SK-N-SH (cell line): ENCODE data around the gene B4GALNT3. TPM values are rescaled to one million over a fixed set of nuclear protein-coding genes. Genes with fewer than 3 reads are reported as not detected.

ENCODE experiments used
- CTCF ChIA-PET: fragments of 300-600, 350-600 bp; formaldehyde crosslinking; extraction: SDS; loops from one replicate; lab custom pipeline; 2021; lab: Yijun Ruan, JAX
- POLR2A ChIA-PET: fragments of 350-600 bp; sonication (Branson Sonifier 250); formaldehyde crosslinking; extraction: SDS; loops from one replicate; lab custom pipeline; 2020; ENCODE audit warnings: antibody characterized with exemption, inconsistent platforms; lab: Yijun Ruan, JAX
- DNase-seq: peaks from one replicate; pipeline ENCODE4 v3.0.0; 2012
- H2AFZ ChIP-seq: fragments of 200-600 bp; sonication (generic); 2 replicates; pipeline ENCODE4 v1.8.1; 2016; ENCODE audit warnings: antibody characterized with exemption, mild to moderate bottlenecking, low read depth
- H3F3A ChIP-seq: fragments of 200-600 bp; sonication (generic); replicated peaks from 2 replicates; pipeline ENCODE3; 2016; ENCODE audit warnings: antibody characterized with exemption, mild to moderate bottlenecking; ENCODE audit not compliant: insufficient read depth
- H3K27ac ChIP-seq, 2 experiments: fragments of 200-500 bp in 1 of 2; fragments of 200-600 bp in 1 of 2; sonication (Bioruptor generic) in 1 of 2; sonication (generic), shearing (Covaris generic) in 1 of 2; 2 replicates each; pipeline versions ENCODE4 v1.5.1 to v1.6.1; 2014 to 2016; ENCODE audit warnings: low read depth in 2 of 2, inconsistent platforms in 1 of 2, low read length in 1 of 2, mild to moderate bottlenecking in 1 of 2, mixed read lengths in 1 of 2
- H3K27me3 ChIP-seq: fragments of 200-600 bp; sonication (generic), shearing (Covaris generic); 2 replicates; pipeline ENCODE4 v1.6.1; 2016; ENCODE audit warnings: mixed run types; ENCODE audit not compliant: insufficient read depth
- H3K36me3 ChIP-seq, 2 experiments: fragments of 200-500 bp in 1 of 2; fragments of 200-600 bp in 1 of 2; sonication (Bioruptor generic) in 1 of 2; sonication (generic) in 1 of 2; replicated peaks in 1 of 2; 2 replicates each; pipeline versions ENCODE3 to v1.5.1; 2014 to 2016; ENCODE audit warnings: low read length in 1 of 2, mild to moderate bottlenecking in 1 of 2; ENCODE audit not compliant: insufficient read depth in 2 of 2, control insufficient read depth in 1 of 2
- H3K4me1 ChIP-seq, 2 experiments: fragments of 200-500 bp in 1 of 2; fragments of 200-600 bp in 1 of 2; sonication (Bioruptor generic) in 1 of 2; sonication (generic), shearing (Covaris generic) in 1 of 2; 2 replicates each; pipeline versions ENCODE4 v1.5.1 to v1.6.1; 2014 to 2016; ENCODE audit warnings: low read depth in 1 of 2, low read length in 1 of 2, mixed run types in 1 of 2; ENCODE audit not compliant: insufficient read depth in 2 of 2, control insufficient read depth in 1 of 2
- H3K4me2 ChIP-seq: fragments of 200-600 bp; sonication (generic), shearing (Covaris generic); 2 replicates; pipeline ENCODE4 v1.6.1; 2017; ENCODE audit warnings: mixed run types
- H3K4me3 ChIP-seq, 2 experiments: fragments of 200-500 bp in 1 of 2; fragments of 200-600 bp in 1 of 2; sonication (Bioruptor generic) in 1 of 2; sonication (generic), shearing (Covaris generic) in 1 of 2; 2 replicates each; pipeline versions ENCODE4 v1.5.1 to v1.8.1; 2014 to 2016; ENCODE audit warnings: low read depth in 2 of 2, inconsistent platforms in 1 of 2, low read length in 1 of 2, mild to moderate bottlenecking in 1 of 2, mixed read lengths in 1 of 2, moderate library complexity in 1 of 2
- H3K79me2 ChIP-seq: fragments of 200-600 bp; sonication (generic); 2 replicates; pipeline ENCODE4 v1.8.1; 2017; ENCODE audit warnings: mild to moderate bottlenecking; ENCODE audit not compliant: insufficient read depth
- H3K9ac ChIP-seq: fragments of 200-600 bp; sonication (generic); 2 replicates; pipeline ENCODE4 v1.6.1; 2017; ENCODE audit warnings: mixed run types
- H3K9me2 ChIP-seq: fragments of 200-600 bp; sonication (generic); 2 replicates; pipeline ENCODE4 v1.6.1; 2017; ENCODE audit warnings: mixed run types
- H3K9me3 ChIP-seq: fragments of 200-600 bp; sonication (generic); 2 replicates; pipeline ENCODE4 v1.6.1; 2017; ENCODE audit warnings: mixed run types, mild to moderate bottlenecking, moderate library complexity
- H4K20me1 ChIP-seq: fragments of 200-600 bp; sonication (generic); 2 replicates; pipeline ENCODE4 v1.6.1; 2017; ENCODE audit warnings: mild to moderate bottlenecking, mixed run types; ENCODE audit not compliant: insufficient read depth
- CHD2 ChIP-seq: fragments of 150-350 bp; IDR thresholded peaks from 2 replicates; pipeline ENCODE4 v1.6.1; 2018; ENCODE audit warnings: low read length; ENCODE audit not compliant: partially characterized antibody
- ELF1 ChIP-seq: IDR thresholded peaks from 2 replicates; pipeline ENCODE4 v1.4.0; 2012
- FOXJ3 ChIP-seq: sonication (generic); formaldehyde crosslinking; IDR thresholded peaks from 2 replicates; pipeline ENCODE4 v1.5.1; 2020; ENCODE audit warnings: mild to moderate bottlenecking, missing genetic modification reagents
- FOXM1 ChIP-seq: IDR thresholded peaks from 2 replicates; pipeline ENCODE4 v1.4.0; 2012; ENCODE audit warnings: low read depth, mild to moderate bottlenecking
- GABPA ChIP-seq: IDR thresholded peaks from 2 replicates; pipeline ENCODE4 v1.4.0; 2012; ENCODE audit warnings: low read depth, mild to moderate bottlenecking
- GATA2 ChIP-seq: sonication (generic); formaldehyde crosslinking; IDR thresholded peaks from 2 replicates; pipeline ENCODE4 v1.5.0; 2020; ENCODE audit warnings: mild to moderate bottlenecking, missing genetic modification reagents
- JUND ChIP-seq: IDR thresholded peaks from 2 replicates; pipeline ENCODE4 v1.4.0; 2012
- MEF2A ChIP-seq: IDR thresholded peaks from 2 replicates; pipeline ENCODE4 v1.4.0; 2012; ENCODE audit warnings: low read depth, borderline replicate concordance
- NFIC ChIP-seq: IDR thresholded peaks from 2 replicates; pipeline ENCODE4 v1.4.0; 2012; ENCODE audit warnings: borderline replicate concordance
- NRF1 ChIP-seq: IDR thresholded peaks from 2 replicates; pipeline ENCODE4 v1.6.1; 2012; ENCODE audit warnings: low read depth, mild to moderate bottlenecking, low read length
- RAD21 ChIP-seq: IDR thresholded peaks from 2 replicates; pipeline ENCODE4 v1.6.1; 2012; ENCODE audit warnings: mild to moderate bottlenecking, low read length
- RCOR1 ChIP-seq: fragments of 150-350 bp; IDR thresholded peaks from 2 replicates; pipeline ENCODE4 v1.6.1; 2017; ENCODE audit warnings: antibody characterized with exemption, low read length
- SIN3A ChIP-seq: IDR thresholded peaks from 2 replicates; pipeline ENCODE4 v1.6.1; 2012; ENCODE audit warnings: low read depth, mild to moderate bottlenecking, low read length, moderate library complexity, borderline replicate concordance
- TAF1 ChIP-seq: IDR thresholded peaks from 2 replicates; pipeline ENCODE4 v1.6.1; 2012; ENCODE audit warnings: low read depth, mild to moderate bottlenecking, low read length, moderate library complexity, borderline replicate concordance
- TEAD4 ChIP-seq: IDR thresholded peaks from 2 replicates; pipeline ENCODE4 v1.4.0; 2012; ENCODE audit warnings: mild to moderate bottlenecking, borderline replicate concordance; ENCODE audit not compliant: insufficient read depth
- WGBS: methylation state at CpG from one replicate; pipeline ENCODE4 v1.1.6; 2017; ENCODE audit warnings: low lambda C conversion rate; 5-methylcytosine and 5-hydroxymethylcytosine counted together
- polyA plus RNA-seq, 3 experiments: library from polyadenylated mRNA; depleted of rRNA; stranded (reverse); fragments of >200 nt; gene quantifications; 2 replicates each; pipeline ENCODE4 v1.2.3, GENCODE V29; 2012
- TF ChIP-seq, protein P1 (sequence below): IDR thresholded peaks from 2 replicates; pipeline ENCODE4; 2012
- TF ChIP-seq, protein P2 (sequence below): IDR thresholded peaks from 2 replicates; pipeline ENCODE4 v1.4.0; 2012; ENCODE audit warnings: low read depth, borderline replicate concordance
- TF ChIP-seq, protein P3 (sequence below): fragments of 200-600 bp; sonication (generic); IDR thresholded peaks from 2 replicates; pipeline ENCODE4 v1.6.1; 2017; ENCODE audit warnings: antibody characterized with exemption, mild to moderate bottlenecking, moderate library complexity
- TF ChIP-seq, protein P4 (sequence below): IDR thresholded peaks from 2 replicates; pipeline ENCODE4 v1.6.1; 2012; ENCODE audit warnings: mild to moderate bottlenecking, low read depth, low read length, moderate library complexity

B4GALNT3 gene
- polyA plus RNA-seq, 1 of the 3 experiments (the other 2 are of a cell fraction), result 0.53 TPM

DNA sequence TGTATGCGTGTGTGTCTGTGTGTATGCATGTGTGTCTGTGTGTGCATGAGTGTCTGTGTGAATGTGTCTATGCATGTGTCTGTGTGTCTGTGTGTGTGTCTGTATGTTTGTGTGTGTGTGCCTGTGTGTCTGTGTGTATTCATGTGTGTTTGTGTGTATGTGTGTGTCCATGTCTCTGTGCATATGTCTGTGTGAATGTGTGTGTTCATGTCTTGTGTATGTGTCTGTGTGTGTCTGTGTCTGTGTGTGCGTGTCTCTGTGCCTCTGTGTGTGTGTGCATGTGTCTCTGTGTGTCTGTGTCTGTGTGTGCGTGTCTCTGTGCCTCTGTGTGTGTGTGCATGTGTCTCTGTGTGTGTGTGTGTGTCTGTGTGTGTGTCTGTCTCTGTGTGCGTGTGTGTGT, 121.1 kb downstream of the B4GALNT3 start:
- ChIA-PET CTCF (interaction anchor here (0.9 to 3.8 kb wide), 6 partner anchors 11 to 235 kb away, joined by 3 to 19 read pairs (median 4); no protein-coding TSS in a partner anchor), POLR2A (no interaction called here)
- Histone ChIP-seq H3K27me3 (no peaks in the 10 kb centered on the region), H3K79me2 (no peaks in the 10 kb centered on the region), H3K4me3 (no peak overlapping the region)
- no peak for TF ChIP-seq ELF1
- no peak for TF ChIP-seq NRF1
- no peak for TF ChIP-seq NFIC
- TF ChIP-seq CHD2, result no peak
- no peak for TF ChIP-seq TAF1
- TF ChIP-seq, protein P1, sequence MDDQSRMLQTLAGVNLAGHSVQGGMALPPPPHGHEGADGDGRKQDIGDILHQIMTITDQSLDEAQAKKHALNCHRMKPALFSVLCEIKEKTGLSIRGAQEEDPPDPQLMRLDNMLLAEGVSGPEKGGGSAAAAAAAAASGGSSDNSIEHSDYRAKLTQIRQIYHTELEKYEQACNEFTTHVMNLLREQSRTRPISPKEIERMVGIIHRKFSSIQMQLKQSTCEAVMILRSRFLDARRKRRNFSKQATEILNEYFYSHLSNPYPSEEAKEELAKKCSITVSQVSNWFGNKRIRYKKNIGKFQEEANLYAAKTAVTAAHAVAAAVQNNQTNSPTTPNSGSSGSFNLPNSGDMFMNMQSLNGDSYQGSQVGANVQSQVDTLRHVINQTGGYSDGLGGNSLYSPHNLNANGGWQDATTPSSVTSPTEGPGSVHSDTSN, result no peak
- no peak for TF ChIP-seq FOXJ3 (CRISPR knock-in tag)
- no peak for TF ChIP-seq RCOR1
- TF ChIP-seq FOXM1, result no peak
- TF ChIP-seq JUND, result no peak
- TF ChIP-seq GATA2 (CRISPR knock-in tag), result no peak
- TF ChIP-seq, protein P2, sequence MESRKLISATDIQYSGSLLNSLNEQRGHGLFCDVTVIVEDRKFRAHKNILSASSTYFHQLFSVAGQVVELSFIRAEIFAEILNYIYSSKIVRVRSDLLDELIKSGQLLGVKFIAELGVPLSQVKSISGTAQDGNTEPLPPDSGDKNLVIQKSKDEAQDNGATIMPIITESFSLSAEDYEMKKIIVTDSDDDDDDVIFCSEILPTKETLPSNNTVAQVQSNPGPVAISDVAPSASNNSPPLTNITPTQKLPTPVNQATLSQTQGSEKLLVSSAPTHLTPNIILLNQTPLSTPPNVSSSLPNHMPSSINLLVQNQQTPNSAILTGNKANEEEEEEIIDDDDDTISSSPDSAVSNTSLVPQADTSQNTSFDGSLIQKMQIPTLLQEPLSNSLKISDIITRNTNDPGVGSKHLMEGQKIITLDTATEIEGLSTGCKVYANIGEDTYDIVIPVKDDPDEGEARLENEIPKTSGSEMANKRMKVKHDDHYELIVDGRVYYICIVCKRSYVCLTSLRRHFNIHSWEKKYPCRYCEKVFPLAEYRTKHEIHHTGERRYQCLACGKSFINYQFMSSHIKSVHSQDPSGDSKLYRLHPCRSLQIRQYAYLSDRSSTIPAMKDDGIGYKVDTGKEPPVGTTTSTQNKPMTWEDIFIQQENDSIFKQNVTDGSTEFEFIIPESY, result no peak
- no peak for TF ChIP-seq GABPA
- TF ChIP-seq MEF2A, result no peak
- no peak for TF ChIP-seq SIN3A
- TF ChIP-seq RAD21, result no peak
- no peak for TF ChIP-seq TEAD4
- TF ChIP-seq, protein P3, sequence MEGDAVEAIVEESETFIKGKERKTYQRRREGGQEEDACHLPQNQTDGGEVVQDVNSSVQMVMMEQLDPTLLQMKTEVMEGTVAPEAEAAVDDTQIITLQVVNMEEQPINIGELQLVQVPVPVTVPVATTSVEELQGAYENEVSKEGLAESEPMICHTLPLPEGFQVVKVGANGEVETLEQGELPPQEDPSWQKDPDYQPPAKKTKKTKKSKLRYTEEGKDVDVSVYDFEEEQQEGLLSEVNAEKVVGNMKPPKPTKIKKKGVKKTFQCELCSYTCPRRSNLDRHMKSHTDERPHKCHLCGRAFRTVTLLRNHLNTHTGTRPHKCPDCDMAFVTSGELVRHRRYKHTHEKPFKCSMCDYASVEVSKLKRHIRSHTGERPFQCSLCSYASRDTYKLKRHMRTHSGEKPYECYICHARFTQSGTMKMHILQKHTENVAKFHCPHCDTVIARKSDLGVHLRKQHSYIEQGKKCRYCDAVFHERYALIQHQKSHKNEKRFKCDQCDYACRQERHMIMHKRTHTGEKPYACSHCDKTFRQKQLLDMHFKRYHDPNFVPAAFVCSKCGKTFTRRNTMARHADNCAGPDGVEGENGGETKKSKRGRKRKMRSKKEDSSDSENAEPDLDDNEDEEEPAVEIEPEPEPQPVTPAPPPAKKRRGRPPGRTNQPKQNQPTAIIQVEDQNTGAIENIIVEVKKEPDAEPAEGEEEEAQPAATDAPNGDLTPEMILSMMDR, result no peak
- TF ChIP-seq, protein P4, sequence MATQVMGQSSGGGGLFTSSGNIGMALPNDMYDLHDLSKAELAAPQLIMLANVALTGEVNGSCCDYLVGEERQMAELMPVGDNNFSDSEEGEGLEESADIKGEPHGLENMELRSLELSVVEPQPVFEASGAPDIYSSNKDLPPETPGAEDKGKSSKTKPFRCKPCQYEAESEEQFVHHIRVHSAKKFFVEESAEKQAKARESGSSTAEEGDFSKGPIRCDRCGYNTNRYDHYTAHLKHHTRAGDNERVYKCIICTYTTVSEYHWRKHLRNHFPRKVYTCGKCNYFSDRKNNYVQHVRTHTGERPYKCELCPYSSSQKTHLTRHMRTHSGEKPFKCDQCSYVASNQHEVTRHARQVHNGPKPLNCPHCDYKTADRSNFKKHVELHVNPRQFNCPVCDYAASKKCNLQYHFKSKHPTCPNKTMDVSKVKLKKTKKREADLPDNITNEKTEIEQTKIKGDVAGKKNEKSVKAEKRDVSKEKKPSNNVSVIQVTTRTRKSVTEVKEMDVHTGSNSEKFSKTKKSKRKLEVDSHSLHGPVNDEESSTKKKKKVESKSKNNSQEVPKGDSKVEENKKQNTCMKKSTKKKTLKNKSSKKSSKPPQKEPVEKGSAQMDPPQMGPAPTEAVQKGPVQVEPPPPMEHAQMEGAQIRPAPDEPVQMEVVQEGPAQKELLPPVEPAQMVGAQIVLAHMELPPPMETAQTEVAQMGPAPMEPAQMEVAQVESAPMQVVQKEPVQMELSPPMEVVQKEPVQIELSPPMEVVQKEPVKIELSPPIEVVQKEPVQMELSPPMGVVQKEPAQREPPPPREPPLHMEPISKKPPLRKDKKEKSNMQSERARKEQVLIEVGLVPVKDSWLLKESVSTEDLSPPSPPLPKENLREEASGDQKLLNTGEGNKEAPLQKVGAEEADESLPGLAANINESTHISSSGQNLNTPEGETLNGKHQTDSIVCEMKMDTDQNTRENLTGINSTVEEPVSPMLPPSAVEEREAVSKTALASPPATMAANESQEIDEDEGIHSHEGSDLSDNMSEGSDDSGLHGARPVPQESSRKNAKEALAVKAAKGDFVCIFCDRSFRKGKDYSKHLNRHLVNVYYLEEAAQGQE, result no peak
- TF ChIP-seq, all 33 proteins: peak for 0
- H4K20me1 ChIP-seq, result no peaks in the 10 kb centered on the region
- 94% methylated on average over 4 of the region's 4 CpGs for WGBS
- H3K36me3 ChIP-seq, result no peaks in the 10 kb centered on the region
- H2AFZ ChIP-seq, result no peak overlapping the region
- DNase-seq, result no peak
- no peaks in the 10 kb centered on the region for H3K9me2 ChIP-seq
- H3K9ac ChIP-seq, result no peak overlapping the region
- peaks cover 0 to 21% of the 10 kb centered on the region in 2 experiments; a peak in 2 of 4 replicates for H3K4me1 ChIP-seq
- no peak overlapping the region for H3K27ac ChIP-seq
- H3K4me2 ChIP-seq, result no peak overlapping the region
- H3K9me3 ChIP-seq, result no peaks in the 10 kb centered on the region
- no peaks in the 10 kb centered on the region for H3F3A ChIP-seq
